T follicular helper cell (primary cell): ENCODE data around the gene CMAS.
A peak's percentile ranks its signal among the peaks of the same experiment; 100 is the strongest.
"Not testable (repeated sequence)": the region's sequence is repeated elsewhere in the genome, so short reads cannot be mapped to it uniquely, and the experiment has no call there.

Source experiments
- DNase-seq: peaks from one replicate; pipeline ENCODE4 v3.0.0-alpha.2; 2020; ENCODE audit warnings: low read depth

The CMAS gene

GRCh38 chr12:22047494-22047893 lies 1.5 kb downstream of the CMAS start:
- no peak for DNase-seq

- DNase-seq = no peak
These were observed 2.5 kb downstream of the CMAS start for GRCh38 chr12:22048351-22049041.

DNA sequence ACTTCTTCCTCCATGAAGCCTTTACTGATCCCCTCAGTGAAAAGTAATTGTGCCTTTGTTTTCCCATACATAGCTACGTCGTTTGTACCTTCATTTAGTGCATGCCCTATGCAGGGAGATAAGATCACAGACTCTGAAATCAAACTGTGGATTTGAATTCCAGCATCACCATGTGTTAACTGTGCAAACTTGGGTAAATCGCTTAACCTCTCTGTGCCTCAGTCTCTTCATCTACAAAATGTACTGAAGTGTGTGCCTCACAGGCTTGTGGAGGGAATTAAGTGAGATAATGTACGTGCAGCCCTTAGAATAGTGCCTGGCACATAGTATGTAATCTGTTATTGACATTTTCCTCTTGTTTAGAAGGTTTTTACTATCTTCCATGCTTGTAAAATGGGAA lies 4.1 kb downstream of the CMAS start:
- DNase-seq = no peak

- no peak for DNase-seq
These were observed 5.2 kb downstream of the CMAS start for GRCh38 chr12:22051114-22051698.

DNA sequence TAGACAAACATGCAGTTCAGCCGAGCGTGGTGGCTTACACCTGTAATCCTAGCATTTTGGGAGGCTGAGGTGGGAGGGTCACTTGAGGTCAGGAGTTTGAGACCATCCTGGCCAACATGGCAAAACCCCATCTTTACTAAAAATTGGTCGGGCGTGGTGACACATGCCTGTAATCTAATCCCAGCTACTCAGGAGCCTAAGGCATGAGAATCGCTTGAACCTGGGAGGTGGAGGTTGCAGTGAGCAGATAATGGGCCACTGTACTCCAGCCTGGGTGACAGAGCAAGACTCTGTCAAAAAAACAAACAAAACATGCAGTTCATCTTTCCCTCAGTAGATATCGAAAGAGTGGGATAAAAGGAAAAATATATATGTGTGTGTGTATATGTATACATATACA lies 7.0 kb downstream of the CMAS start:
- not testable (repeated sequence) for DNase-seq

DNA sequence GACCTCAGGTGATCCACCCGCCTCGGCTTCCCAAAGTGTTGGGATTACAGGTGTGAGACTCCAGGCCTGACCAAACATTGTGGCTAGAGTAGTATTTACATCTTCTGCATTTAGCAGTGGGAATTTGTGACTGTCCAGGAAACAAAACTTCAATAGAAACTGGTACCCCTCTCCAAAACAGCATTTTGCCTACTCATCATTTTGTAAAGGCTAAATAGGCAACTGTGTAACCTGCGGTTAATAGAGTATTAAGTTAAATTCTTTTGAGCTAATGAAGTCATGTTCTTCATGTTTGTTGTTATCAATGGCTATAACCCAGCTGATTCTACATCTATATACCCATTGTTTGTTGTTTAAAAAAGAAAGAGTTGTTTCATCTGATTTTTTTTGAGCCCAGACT lies 8.1 kb downstream of the CMAS start:
- no peak for DNase-seq

DNA sequence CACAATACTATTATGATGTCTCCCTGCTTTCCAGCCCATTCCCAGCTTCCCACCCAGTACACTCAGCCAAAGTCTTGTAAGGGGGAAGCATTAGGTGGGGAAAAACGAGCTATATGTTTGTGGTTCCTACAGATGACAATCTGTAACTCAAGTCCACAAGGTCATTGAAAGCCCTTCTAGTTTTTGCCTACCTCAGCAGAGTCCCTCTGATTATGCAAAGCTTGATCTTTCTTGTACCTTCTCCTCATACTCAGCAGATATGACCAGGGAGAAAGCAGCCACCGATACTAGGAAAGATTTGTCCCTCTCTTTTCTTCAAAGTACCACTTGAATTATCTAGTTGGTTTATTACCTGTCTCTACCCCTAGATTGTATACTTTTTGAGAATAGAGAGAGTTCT lies 10.6 kb downstream of the CMAS start:
- no peak for DNase-seq

DNA sequence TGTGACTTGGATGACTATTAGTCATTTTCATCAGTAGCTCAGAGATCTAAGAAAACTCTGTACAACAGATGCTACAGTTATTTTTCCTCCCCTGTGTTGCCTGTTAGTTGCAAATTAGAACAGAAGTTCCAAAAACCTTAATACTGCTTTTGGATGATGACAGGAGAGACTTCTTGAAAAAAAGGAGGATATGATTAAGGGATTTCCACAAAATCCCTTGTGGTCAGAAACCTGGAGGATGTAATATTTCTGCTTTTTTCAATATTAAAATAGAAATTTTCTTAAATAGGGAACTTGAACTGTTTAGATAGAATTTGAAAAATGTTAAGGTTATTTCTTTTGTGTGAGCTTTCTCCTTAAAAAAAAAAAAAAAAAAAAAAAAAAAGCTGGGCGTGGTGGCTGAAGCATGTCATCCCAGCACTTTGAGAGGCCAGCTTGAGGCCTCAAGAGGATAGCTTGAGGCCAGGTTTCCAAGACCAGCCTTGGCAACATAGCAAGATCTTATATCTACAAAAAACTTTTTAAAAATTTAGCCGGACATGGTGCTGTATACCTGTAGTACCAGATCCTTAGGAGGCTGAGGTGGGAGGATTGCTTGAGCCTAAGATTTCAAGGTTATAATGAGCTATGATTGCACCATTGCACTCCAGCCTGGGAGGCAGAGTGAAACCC lies 14.1 kb downstream of the CMAS start:
- no peak for DNase-seq

DNA sequence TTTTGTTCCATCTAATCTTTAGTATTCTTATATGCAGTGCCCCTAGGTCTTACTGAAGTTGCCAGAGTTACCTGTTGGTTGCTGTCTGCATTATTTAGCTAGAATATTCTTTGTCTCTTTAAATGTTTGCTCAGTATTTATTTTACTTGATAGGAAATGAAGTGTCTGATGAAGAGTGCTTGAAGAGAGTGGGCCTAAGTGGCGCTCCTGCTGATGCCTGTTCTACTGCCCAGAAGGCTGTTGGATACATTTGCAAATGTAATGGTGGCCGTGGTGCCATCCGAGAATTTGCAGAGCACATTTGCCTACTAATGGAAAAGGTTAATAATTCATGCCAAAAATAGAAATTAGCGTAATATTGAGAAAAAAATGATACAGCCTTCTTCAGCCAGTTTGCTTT lies 18.9 kb downstream of the CMAS start:
- no peak for DNase-seq

- no peak for DNase-seq
These were observed 20.3 kb downstream of the CMAS start for GRCh38 chr12:22066310-22066709.

- DNase-seq = no peak
These were observed 23.8 kb downstream of the CMAS start for GRCh38 chr12:22069851-22070250.

- no peak for DNase-seq
These were observed 36.2 kb downstream of the CMAS start for GRCh38 chr12:22082190-22082701.

GRCh38 chr12:22083167-22083566 lies 37.1 kb downstream of the CMAS start:
- peak; percentile 26 for DNase-seq

DNA sequence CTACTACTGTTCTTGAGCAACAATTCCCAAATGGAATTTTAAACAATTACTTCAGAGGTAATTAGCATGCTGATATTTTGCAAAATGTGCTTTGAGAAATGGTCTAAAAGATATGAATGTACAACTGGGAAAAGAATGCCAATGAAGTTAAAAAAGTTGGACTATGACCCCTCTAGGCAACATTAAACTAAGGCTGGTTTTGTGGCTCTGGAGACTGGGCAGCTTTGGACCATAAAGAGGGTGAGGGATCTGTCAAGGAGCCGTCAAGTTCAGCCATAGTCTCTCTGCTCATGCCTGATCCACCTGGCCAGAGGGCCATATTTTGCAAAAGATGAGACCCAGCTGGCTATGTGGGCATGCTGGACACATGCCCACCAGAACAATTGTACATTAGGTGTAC lies 38.8 kb downstream of the CMAS start:
- DNase-seq = no peak

GRCh38 chr12:22088886-22089285 lies 42.9 kb downstream of the CMAS start:
- no peak for DNase-seq

- no peak for DNase-seq
These were observed 43.5 kb downstream of the CMAS start for GRCh38 chr12:22089486-22089885.

DNA sequence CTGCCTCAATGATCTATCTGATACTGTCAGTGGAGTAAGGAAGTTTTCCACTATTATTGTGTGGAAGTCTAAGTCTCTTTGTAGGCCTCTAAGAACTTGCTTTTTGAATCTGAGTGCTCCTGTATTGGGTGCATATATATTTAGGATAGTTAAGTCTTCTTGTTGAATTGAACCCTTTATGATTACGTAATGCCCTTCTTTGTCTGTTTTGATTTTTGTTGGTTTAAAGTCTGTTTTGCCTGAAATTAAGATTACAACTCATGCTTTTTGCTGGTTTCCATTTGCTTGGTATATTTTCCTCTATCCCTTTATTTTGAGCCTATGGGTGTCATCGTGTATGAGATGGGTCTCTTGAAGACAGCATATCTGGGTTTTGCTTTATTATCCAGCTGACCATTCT lies 53.0 kb downstream of the CMAS start:
- DNase-seq = not testable (repeated sequence)

DNA sequence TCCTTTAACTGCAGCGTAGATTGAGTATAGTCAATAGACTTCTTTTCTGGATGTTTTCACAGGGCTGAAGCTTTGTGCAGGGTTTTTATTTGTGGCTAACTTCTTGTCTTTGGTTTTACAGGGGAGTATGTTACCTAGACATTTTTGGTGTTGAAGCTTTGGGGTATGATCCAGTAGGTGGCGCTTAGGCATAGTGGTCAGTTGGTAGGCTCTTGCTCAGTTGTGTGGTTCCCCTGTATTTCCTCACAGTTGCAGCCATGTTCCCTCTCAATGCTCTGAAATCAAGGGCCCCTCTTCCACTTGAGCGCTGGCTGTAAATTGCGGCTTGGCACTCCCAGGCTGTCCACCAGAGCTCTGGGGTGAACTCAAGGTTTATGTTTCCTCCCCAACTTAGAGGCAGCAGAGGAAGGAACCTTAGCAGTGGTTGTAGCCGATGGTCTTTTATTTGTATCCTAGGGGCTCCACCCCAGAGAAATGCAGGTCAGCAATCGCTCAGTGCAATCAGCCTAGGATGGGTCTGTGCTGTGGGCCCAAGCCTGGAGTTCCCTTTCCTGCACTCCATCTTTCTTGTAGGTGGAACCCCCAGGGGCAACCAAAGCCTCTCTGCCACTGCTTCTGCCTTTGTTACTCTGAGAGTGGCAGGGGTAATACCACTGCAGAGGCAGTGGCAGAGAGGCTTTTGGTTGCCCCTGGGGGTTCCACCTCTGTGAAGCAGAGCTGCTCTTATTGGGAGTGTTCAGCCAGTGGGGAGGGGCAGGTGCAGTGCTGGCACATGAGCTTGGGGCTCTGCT lies 55.1 kb downstream of the CMAS start:
- peak; percentile 7 for DNase-seq

GRCh38 chr12:22101749-22102243 lies 55.8 kb downstream of the CMAS start:
- no peak for DNase-seq

DNA sequence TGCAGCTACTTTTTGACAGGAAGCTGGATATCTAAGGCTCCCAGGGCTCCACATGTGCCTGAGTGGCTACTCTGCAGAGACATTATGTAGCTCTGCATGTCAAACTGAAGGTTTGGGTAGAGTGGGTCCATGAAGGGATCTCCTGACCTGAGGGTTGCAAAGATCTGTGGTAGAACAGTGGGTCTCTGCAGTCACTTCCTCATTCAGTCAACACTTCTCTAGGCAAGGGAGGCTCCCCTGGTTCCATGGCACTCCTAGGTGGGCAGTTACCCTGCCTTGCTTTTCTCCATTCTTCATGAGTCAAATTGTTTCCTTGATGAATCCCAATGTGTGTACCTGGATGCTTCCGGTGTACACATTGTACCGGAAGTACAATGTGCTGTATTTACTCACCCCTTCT lies 57.4 kb downstream of the CMAS start:
- no peak for DNase-seq

- DNase-seq = no peak
These were observed 59.5 kb downstream of the CMAS start for GRCh38 chr12:22105542-22105941.

GRCh38 chr12:22110176-22110575 lies 64.2 kb downstream of the CMAS start:
- no peak for DNase-seq
